HUES48 (cell line): ENCODE data around the gene MYO5A.
"Not testable (repeated sequence)": the region's sequence is repeated elsewhere in the genome, so short reads cannot be mapped to it uniquely, and the experiment has no call there.

Experiments
- H3K27ac ChIP-seq: one replicate; pipeline ENCODE4 v1.7.0; 2013; ENCODE audit warnings: low read depth, low read length, inconsistent platforms
- H3K27me3 ChIP-seq: 2 replicates; pipeline ENCODE4 v1.6.1; 2013; ENCODE audit warnings: mild to moderate bottlenecking, low read length; ENCODE audit not compliant: control insufficient read depth, insufficient read depth
- H3K36me3 ChIP-seq: 2 replicates; pipeline ENCODE4 v1.6.1; 2013; ENCODE audit warnings: low read length; ENCODE audit not compliant: control insufficient read depth, insufficient read depth
- H3K4me1 ChIP-seq: 2 replicates; pipeline ENCODE4 v1.6.1; 2013; ENCODE audit warnings: mild to moderate bottlenecking, low read length; ENCODE audit not compliant: control insufficient read depth, insufficient read depth
- H3K4me3 ChIP-seq: 2 replicates; pipeline ENCODE4 v1.5.1; 2013; ENCODE audit warnings: mild to moderate bottlenecking, low read depth, low read length
- H3K9ac ChIP-seq: 2 replicates; pipeline ENCODE4 v1.6.1; 2013; ENCODE audit warnings: mild to moderate bottlenecking, low read depth, low read length, moderate library complexity
- H3K9me3 ChIP-seq: 2 replicates; pipeline ENCODE4 v1.6.1; 2013; ENCODE audit warnings: low read length; ENCODE audit not compliant: control insufficient read depth, insufficient read depth

The MYO5A gene

GRCh38 chr15:52503788-52504496 lies 24.7 kb downstream of the MYO5A start:
- Histone ChIP-seq H3K9me3 (no peaks in the 10 kb centered on the region), H3K27ac (no peak overlapping the region), H3K4me3 (no peak overlapping the region), H3K36me3 (no peaks in the 10 kb centered on the region), H3K27me3 (no peaks in the 10 kb centered on the region), H3K9ac (no peak overlapping the region), H3K4me1 (peaks cover 11% of the 10 kb centered on the region; the same call in 1 of the 2 replicates)

- Histone ChIP-seq H3K9me3 (no peaks in the 10 kb centered on the region), H3K9ac (no peak overlapping the region), H3K4me3 (no peak overlapping the region), H3K4me1 (no peaks in the 10 kb centered on the region), H3K36me3 (no peaks in the 10 kb centered on the region), H3K27me3 (no peaks in the 10 kb centered on the region), H3K27ac (no peak overlapping the region)
Observed at GRCh38 chr15:52502608-52503007, 26.1 kb downstream of the MYO5A start.

- H3K27ac ChIP-seq, result no peak overlapping the region
- H3K27me3 ChIP-seq, result no peaks in the 10 kb centered on the region
- H3K4me3 ChIP-seq, result no peak overlapping the region
- H3K4me1 ChIP-seq, result no peaks in the 10 kb centered on the region
- H3K9me3 ChIP-seq, result no peaks in the 10 kb centered on the region
- H3K36me3 ChIP-seq, result no peaks in the 10 kb centered on the region
- no peak overlapping the region for H3K9ac ChIP-seq
Observed at GRCh38 chr15:52499506-52499905, 29.2 kb downstream of the MYO5A start.

GRCh38 chr15:52498706-52499105 lies 30.0 kb downstream of the MYO5A start:
- Histone ChIP-seq H3K4me3 (no peak overlapping the region), H3K27me3 (no peaks in the 10 kb centered on the region), H3K4me1 (no peaks in the 10 kb centered on the region), H3K9me3 (no peaks in the 10 kb centered on the region), H3K9ac (no peak overlapping the region), H3K27ac (no peak overlapping the region), H3K36me3 (no peaks in the 10 kb centered on the region)

GRCh38 chr15:52496776-52497470 lies 31.8 kb downstream of the MYO5A start:
- H3K9ac ChIP-seq, result no peak overlapping the region
- H3K27ac ChIP-seq, result no peak overlapping the region
- H3K4me1 ChIP-seq, result no peaks in the 10 kb centered on the region
- no peaks in the 10 kb centered on the region for H3K36me3 ChIP-seq
- H3K27me3 ChIP-seq, result no peaks in the 10 kb centered on the region
- H3K9me3 ChIP-seq, result no peaks in the 10 kb centered on the region
- no peak overlapping the region for H3K4me3 ChIP-seq

DNA sequence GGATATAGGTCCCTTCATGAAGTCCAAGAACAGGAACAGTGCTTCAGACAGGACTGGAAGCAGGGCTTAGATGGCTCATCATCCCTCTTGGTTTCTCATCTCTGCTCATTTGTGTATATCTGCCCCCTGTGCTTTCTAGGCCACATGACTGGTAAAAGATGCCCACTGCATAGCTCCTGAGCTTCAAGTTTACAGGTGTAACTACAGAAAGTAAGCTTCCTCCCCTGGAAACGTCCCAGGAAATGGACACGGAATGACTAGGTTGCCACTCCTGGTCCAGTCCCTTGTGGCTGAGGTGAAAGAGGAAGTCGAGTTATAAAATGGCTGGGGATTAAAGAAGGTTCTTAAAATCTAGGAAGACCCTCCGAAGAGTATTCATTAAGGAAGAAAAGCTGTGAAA lies 32.5 kb downstream of the MYO5A start:
- no peaks in the 10 kb centered on the region for H3K4me1 ChIP-seq
- H3K27ac ChIP-seq, result no peak overlapping the region
- no peaks in the 10 kb centered on the region for H3K9me3 ChIP-seq
- H3K27me3 ChIP-seq, result no peaks in the 10 kb centered on the region
- H3K9ac ChIP-seq, result no peak overlapping the region
- no peak overlapping the region for H3K4me3 ChIP-seq
- H3K36me3 ChIP-seq, result no peaks in the 10 kb centered on the region

DNA sequence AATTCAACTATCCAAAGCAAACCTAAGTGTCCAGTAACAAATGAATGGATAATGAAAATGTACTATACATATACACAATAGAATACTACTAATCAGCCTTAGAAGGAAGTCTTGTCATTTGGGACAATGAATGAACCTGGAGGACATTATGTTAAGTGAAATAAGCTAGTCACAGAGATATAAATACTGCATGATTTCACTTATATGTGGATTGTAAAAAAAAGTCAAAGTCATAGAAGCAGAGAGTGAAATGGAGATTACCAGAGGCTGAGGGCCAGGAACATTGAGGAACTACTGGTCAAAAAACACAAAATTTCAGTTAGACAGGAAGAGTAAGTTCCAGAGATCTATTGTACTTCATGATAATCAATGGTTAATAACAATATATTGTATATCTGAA lies 33.6 kb downstream of the MYO5A start:
- Histone ChIP-seq H3K27ac (no peak overlapping the region), H3K27me3 (no peaks in the 10 kb centered on the region), H3K4me3 (no peak overlapping the region), H3K4me1 (no peaks in the 10 kb centered on the region), H3K9me3 (no peaks in the 10 kb centered on the region), H3K36me3 (no peaks in the 10 kb centered on the region), H3K9ac (no peak overlapping the region)

DNA sequence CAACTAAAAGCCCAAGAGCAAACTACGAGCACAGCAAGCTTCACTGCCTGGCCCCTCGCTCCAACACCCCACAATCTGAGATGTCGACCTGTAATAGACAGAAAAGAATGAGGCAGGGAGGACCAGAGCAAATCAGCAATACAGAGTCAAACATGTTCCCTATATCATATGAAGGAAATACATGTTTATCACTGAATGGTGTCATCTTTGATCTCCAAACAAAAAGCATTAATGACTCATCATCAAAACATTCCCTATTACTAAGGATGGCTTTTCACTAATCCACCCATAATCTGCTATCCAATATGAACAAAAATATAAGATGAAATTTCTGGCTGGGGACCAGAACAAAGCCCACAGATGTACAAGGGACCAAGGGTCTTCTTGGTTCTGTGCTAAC lies 34.7 kb downstream of the MYO5A start:
- Histone ChIP-seq H3K4me3 (no peak overlapping the region), H3K9ac (no peak overlapping the region), H3K4me1 (no peaks in the 10 kb centered on the region), H3K27me3 (no peaks in the 10 kb centered on the region), H3K36me3 (no peaks in the 10 kb centered on the region), H3K9me3 (no peaks in the 10 kb centered on the region), H3K27ac (no peak overlapping the region)

- H3K27me3 ChIP-seq, result no peaks in the 10 kb centered on the region
- H3K9me3 ChIP-seq, result no peaks in the 10 kb centered on the region
- no peak overlapping the region for H3K9ac ChIP-seq
- no peaks in the 10 kb centered on the region for H3K4me1 ChIP-seq
- no peak overlapping the region for H3K4me3 ChIP-seq
- no peaks in the 10 kb centered on the region for H3K36me3 ChIP-seq
- no peak overlapping the region for H3K27ac ChIP-seq
Observed at GRCh38 chr15:52492132-52492531, 36.5 kb downstream of the MYO5A start.

DNA sequence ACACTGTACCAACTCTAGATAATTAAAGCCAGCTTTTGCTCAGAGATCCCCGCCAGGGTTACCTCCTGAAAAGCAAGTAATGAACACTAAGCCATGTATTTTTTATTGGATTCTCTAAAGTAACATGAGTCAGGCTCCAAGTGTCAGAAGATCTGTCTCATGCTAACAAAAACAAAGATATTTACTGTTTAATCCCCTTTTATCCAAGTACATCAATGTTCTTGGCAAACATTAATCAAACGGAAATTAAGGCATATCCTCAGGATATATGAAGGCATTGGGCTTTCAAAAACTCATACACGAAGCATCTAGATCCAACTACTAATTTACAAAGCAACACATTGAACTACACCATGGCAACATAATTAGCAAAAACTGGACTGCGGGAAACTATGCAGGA lies 37.2 kb downstream of the MYO5A start:
- H3K27me3 ChIP-seq, result no peaks in the 10 kb centered on the region
- H3K27ac ChIP-seq, result no peak overlapping the region
- no peak overlapping the region for H3K4me3 ChIP-seq
- peaks cover 5% of the 10 kb centered on the region for H3K4me1 ChIP-seq
- no peaks in the 10 kb centered on the region for H3K36me3 ChIP-seq
- no peak overlapping the region for H3K9ac ChIP-seq
- no peaks in the 10 kb centered on the region for H3K9me3 ChIP-seq

- peaks cover 19% of the 10 kb centered on the region for H3K4me1 ChIP-seq
- H3K4me3 ChIP-seq, H3K9me3 ChIP-seq, H3K27me3 ChIP-seq, H3K36me3 ChIP-seq, H3K27ac ChIP-seq, H3K9ac ChIP-seq: not testable (repeated sequence)
Observed at GRCh38 chr15:52489430-52489829, 39.2 kb downstream of the MYO5A start.
